MG63 (cell line): ENCODE results near the gene KRT6A. TPM values are rescaled to one million over a fixed set of nuclear protein-coding genes. Genes with fewer than 3 reads are reported as not detected.

ENCODE experiments used
- DNase-seq: peaks from one replicate; pipeline ENCODE4 v3.0.0-alpha.2; 2020
- H3K27me3 ChIP-seq: fragments of 250-450 bp; sonication (Bioruptor Pico); 2 replicates; pipeline ENCODE4 v1.5.1; 2020; ENCODE audit warnings: mild to moderate bottlenecking, moderate library complexity
- H3K36me3 ChIP-seq: fragments of 250-450 bp; sonication (Bioruptor Pico); 2 replicates; pipeline ENCODE4 v1.5.1; 2020; ENCODE audit warnings: mild to moderate bottlenecking, moderate library complexity
- H3K4me3 ChIP-seq: fragments of 250-450 bp; sonication (Bioruptor Pico); 2 replicates; pipeline ENCODE4 v1.5.1; 2020; ENCODE audit warnings: mild to moderate bottlenecking, moderate library complexity
- H3K9me3 ChIP-seq: fragments of 250-450 bp; sonication (Bioruptor Pico); 2 replicates; pipeline ENCODE4 v1.5.1; 2020; ENCODE audit warnings: mild to moderate bottlenecking, moderate library complexity
- total RNA-seq: library from RNA; depleted of rRNA; stranded (reverse); fragments of >200 nt; shearing (Covaris generic); gene quantifications from 2 replicates; pipeline ENCODE4 v1.2.3, GENCODE V29; 2014; ENCODE audit warnings: low replicate concordance

The KRT6A gene
- total RNA-seq, 1 experiment from 2014 or later, result not detected

GRCh38 chr12:52527121-52527800 lies 34.2 kb upstream of the KRT6A start:
- Histone ChIP-seq H3K9me3 (no peaks in the 10 kb centered on the region), H3K27me3 (no peaks in the 10 kb centered on the region), H3K36me3 (no peaks in the 10 kb centered on the region), H3K4me3 (no peak overlapping the region)
- DNase-seq, result no peak

GRCh38 chr12:52526511-52526951 lies 33.5 kb upstream of the KRT6A start:
- Histone ChIP-seq H3K27me3 (no peaks in the 10 kb centered on the region), H3K36me3 (no peaks in the 10 kb centered on the region), H3K9me3 (no peaks in the 10 kb centered on the region), H3K4me3 (no peak overlapping the region)
- peak; percentile 26 for DNase-seq

- no peaks in the 10 kb centered on the region for H3K9me3 ChIP-seq
- no peaks in the 10 kb centered on the region for H3K36me3 ChIP-seq
- no peak for DNase-seq
Measured at GRCh38 chr12:52525661-52526499, 32.8 kb upstream of the KRT6A start.

GRCh38 chr12:52524898-52525591 lies 32.0 kb upstream of the KRT6A start:
- H3K27me3 ChIP-seq, result no peaks in the 10 kb centered on the region
- DNase-seq, result no peak
- H3K4me3 ChIP-seq, result no peak overlapping the region
- H3K9me3 ChIP-seq, result no peaks in the 10 kb centered on the region
- H3K36me3 ChIP-seq, result no peaks in the 10 kb centered on the region

More at GRCh38 chr12:52525661-52526499, 32.8 kb upstream of the KRT6A start:
- Histone ChIP-seq H3K27me3 (no peaks in the 10 kb centered on the region), H3K4me3 (no peak overlapping the region)

- DNase-seq, result no peak
- H3K4me3 ChIP-seq, result no peak overlapping the region
- no peaks in the 10 kb centered on the region for H3K36me3 ChIP-seq
- no peaks in the 10 kb centered on the region for H3K27me3 ChIP-seq
- H3K9me3 ChIP-seq, result no peaks in the 10 kb centered on the region
Measured at GRCh38 chr12:52524241-52524897, 31.3 kb upstream of the KRT6A start.

- Histone ChIP-seq H3K4me3 (no peak overlapping the region), H3K9me3 (no peaks in the 10 kb centered on the region), H3K36me3 (no peaks in the 10 kb centered on the region), H3K27me3 (no peaks in the 10 kb centered on the region)
- no peak for DNase-seq
Measured at GRCh38 chr12:52523824-52524223, 30.8 kb upstream of the KRT6A start.

- Histone ChIP-seq H3K4me3 (no peak overlapping the region), H3K9me3 (no peaks in the 10 kb centered on the region), H3K36me3 (no peaks in the 10 kb centered on the region), H3K27me3 (no peaks in the 10 kb centered on the region)
- DNase-seq, result peak; percentile 82
Measured at GRCh38 chr12:52522346-52523011, 29.4 kb upstream of the KRT6A start.

GRCh38 chr12:52521568-52522266 lies 28.7 kb upstream of the KRT6A start:
- Histone ChIP-seq H3K4me3 (no peak overlapping the region), H3K27me3 (no peaks in the 10 kb centered on the region), H3K36me3 (no peaks in the 10 kb centered on the region), H3K9me3 (no peaks in the 10 kb centered on the region)
- DNase-seq, result peak; percentile 24

- no peaks in the 10 kb centered on the region for H3K9me3 ChIP-seq
- no peaks in the 10 kb centered on the region for H3K27me3 ChIP-seq
- no peaks in the 10 kb centered on the region for H3K36me3 ChIP-seq
- DNase-seq, result no peak
- no peak overlapping the region for H3K4me3 ChIP-seq
Measured at GRCh38 chr12:52521175-52521567, 28.1 kb upstream of the KRT6A start.

GRCh38 chr12:52519826-52520662 lies 27.0 kb upstream of the KRT6A start, which contains the start of gene KRT5:
KRT5 (minus strand) TSS chr12:52520394; CDS start chr12:52520296, 98 bp downstream.
- DNase-seq, result no peak
- Histone ChIP-seq H3K9me3 (no peaks in the 10 kb centered on the region), H3K27me3 (no peaks in the 10 kb centered on the region), H3K4me3 (no peak within 1 kb of the TSS), H3K36me3 (no peaks in the 10 kb centered on the region)

- no peaks in the 10 kb centered on the region for H3K36me3 ChIP-seq
- no peak for DNase-seq
- no peak overlapping the region for H3K4me3 ChIP-seq
- no peaks in the 10 kb centered on the region for H3K9me3 ChIP-seq
- H3K27me3 ChIP-seq, result no peaks in the 10 kb centered on the region
Measured at GRCh38 chr12:52519387-52519703, 26.3 kb upstream of the KRT6A start.

- Histone ChIP-seq H3K4me3 (no peak overlapping the region), H3K27me3 (no peaks in the 10 kb centered on the region), H3K9me3 (no peaks in the 10 kb centered on the region), H3K36me3 (no peaks in the 10 kb centered on the region)
- no peak for DNase-seq
Measured at GRCh38 chr12:52518574-52519386, 25.7 kb upstream of the KRT6A start.

- DNase-seq, result no peak
- no peaks in the 10 kb centered on the region for H3K36me3 ChIP-seq
- H3K9me3 ChIP-seq, result no peaks in the 10 kb centered on the region
- no peaks in the 10 kb centered on the region for H3K27me3 ChIP-seq
- H3K4me3 ChIP-seq, result no peak overlapping the region
Measured at GRCh38 chr12:52517888-52518287, 24.8 kb upstream of the KRT6A start.

- Histone ChIP-seq H3K36me3 (no peaks in the 10 kb centered on the region), H3K4me3 (no peak overlapping the region), H3K9me3 (no peaks in the 10 kb centered on the region), H3K27me3 (no peaks in the 10 kb centered on the region)
- DNase-seq, result no peak
Measured at GRCh38 chr12:52517005-52517835, 24.2 kb upstream of the KRT6A start.
